Inflammatory macrophage (primary cell): Measurements from ENCODE around the gene STXBP1.
"Not testable (repeated sequence)": the region's sequence is repeated elsewhere in the genome, so short reads cannot be mapped to it uniquely, and the experiment has no call there.

Experiments used
- DNase-seq, 2 donors: peaks; one replicate each; pipeline ENCODE4 v3.0.0-alpha.2; 2020 to 2022

STXBP1 gene

DNA sequence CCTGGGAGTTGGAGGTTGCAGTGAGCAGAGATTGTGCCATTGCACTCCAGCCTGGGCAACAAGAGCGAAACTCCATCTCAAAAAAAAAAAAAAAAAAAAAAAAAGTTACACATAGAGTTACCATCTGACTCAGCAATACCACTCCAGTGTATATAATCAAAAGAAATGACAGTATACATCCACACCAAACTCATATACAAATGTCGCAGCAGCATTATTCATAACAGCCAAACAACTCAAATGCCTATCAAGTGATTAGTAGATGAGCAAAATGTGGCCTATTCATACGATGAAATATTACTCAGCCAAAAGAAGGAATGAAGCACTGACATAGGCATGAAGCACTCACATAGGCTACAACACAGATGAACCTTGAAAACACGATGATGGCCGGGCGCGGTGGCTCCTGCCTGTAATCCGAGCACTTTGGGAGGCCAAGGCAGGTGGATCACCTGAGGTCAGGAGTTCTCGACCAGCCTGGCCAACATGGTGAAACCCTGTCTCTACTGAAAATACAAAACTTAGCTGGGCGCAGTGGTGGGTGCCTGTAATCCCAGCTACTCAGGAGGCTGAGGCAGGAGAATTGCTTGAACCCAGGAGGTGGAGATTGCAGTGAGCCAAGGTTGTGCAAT, 9.4 kb downstream of the STXBP1 start:
- DNase-seq: not testable (repeated sequence)

DNA sequence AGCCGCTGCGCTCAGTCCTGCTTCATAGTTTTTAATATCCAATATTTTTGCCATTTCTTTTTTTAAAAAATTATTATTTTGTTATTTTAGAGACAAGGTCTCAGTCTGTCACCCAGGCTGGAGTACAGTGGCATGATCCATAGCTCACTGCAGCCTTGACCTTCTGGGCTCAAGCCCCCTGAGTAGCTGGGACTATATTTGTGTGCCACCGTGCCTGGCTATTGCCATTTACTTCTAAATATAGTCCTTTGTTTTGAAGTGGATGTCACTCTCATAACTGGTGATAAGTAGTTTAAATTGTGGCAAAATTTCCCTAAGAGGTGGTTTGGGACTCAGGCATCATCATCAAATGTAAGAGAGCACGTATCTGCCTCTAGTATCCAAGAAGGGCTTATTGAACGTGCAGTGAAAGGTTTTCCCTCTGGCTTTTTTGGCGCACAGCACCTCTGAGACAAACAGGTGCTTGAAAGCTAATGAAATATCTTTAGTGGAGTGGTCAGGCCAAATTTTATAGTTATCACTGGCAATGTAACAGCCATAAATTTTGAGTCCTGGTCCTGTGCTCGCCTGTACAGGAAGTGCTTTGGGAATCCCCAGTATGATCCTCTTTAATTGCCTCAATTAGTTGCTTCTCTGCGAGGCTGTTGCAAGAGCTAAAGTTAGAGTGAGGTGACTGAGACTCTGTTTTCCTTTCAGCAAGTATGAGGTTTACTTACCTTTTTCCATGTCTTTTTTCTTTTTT, 14.8 kb downstream of the STXBP1 start:
- DNase-seq: no peak

DNA sequence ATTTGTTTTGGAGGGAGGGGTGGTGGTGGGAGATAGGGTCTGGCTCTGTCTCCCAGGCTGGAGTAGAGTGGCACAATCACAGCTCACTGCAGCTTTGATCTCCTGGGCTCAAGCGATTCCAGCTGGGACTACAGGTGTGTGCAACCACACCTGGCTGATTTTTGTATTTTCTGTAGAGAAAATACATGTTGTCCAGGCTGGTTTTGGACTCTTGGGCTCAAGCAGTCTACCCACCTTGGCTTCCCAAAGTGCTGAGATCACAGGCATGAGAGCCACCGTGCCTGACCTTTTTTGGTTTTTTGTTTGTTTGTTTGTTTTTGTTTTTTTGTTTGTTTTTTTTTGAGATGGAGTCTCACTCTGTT, 15.4 kb downstream of the STXBP1 start:
- no peak for DNase-seq

DNA sequence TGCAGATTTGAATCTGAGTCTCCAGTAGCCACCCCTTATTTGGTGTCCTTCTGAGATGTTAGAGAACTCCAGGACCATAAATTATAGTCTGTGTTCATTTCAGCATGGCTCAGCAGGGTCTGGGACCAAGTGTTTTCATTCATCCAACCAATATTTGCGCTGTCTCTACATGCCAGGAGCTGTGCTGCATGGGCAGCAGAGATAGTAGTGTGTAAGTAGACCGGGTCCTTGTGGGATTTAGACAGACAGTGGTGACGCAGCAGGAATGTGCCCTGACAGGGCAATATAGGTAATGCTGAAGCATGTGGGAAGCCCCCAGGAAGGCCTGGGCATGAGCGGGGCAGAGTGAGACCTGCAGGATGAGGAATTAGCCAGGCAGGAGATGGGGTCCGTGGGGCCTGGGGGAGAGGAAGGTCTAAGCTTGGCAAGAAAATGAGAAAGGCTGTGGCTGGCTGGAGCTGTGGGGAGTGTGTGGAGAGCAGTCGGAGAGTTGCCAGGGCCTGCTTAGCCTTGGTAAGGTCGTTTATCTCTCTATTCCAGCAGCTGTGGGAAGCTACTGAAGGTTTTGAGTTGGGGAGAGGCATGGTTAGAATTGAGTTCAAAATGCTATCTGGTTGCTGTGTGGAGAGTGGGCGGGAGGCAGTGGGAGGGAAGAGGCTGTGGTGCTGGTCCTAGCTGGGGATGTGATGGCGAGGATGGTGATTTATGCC, 16.8 kb downstream of the STXBP1 start:
- DNase-seq: no peak

- DNase-seq: peak in 1 of 2 donors; percentile 29
These were observed 17.5 kb downstream of the STXBP1 start for GRCh38 chr9:127629468-127630081.

DNA sequence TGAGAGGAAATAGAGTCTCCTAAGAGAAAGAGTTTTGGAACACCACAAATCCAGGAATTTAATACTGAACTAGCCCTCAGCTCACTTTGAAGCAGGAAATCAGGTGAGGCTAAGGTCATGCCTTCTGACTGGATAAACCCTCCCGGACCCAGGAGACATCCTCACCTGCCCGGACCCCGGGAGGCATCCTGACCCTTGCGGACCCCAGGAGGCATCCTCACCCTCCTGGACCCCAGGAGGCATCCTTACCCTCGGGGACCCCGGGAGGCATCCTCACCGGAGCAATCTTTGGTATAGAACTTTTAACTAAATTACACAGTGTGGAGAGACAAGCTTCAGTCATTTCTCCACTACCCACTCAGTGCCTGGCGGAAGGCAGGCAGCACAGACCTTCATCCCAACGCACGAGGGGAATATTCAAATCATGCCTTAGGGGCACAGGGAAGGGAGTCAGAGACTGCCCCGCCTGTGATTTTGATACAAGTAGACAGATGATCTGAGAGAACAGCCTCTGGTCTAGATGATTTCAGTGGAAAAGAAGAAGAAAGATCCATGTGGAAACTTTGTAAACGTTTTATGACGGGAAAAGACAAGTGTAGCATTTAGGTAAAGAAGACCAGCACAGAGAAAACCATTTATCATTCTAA, 21.3 kb downstream of the STXBP1 start:
- no peak for DNase-seq

GRCh38 chr9:127634021-127634420, 21.9 kb downstream of the STXBP1 start:
- DNase-seq: no peak

DNA sequence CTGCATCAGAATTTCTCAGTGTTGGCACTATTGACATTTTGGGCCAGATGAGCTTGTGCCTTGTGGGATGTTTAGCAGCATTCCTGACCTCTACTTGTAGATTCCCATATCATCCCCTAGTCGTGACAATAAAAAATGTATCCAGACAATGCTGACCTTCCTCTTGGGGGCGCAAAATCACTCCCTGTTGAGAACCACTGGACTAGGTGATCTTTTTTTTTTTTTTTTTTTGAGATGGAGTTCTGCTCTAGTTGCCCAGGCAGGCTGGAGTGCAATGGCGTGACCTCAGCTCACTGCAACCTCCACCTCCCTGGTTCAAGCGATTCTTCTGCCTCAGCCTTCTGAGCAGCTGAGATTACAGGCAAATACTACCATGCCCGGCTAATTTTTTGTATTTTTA, 22.6 kb downstream of the STXBP1 start:
- DNase-seq: no peak

DNA sequence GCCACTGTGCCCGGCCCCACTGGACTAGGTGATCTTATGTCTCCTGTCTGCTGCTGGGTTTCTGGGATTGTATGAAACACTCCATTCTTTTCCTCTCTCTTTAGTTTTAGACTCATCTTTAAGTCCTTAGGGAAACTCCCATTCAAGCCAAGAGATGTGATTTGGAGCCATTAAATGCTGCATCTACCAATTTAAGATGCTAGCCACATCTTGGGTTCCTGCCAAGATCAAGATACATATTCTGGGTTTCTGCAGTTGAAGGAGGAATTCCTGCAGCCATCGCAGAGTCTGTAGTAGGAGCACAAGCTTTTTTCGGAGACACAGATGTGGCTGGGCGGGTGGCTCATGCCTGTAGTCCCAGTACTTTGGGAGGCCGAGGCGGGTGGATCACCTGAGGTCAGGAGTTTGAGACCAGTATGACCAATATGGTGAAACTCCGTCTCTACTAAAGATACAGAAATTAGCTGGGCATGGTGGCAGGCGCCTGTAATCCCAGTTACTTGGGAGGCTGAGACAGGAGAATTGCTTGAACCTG, 23.2 kb downstream of the STXBP1 start:
- no peak for DNase-seq

GRCh38 chr9:127637322-127637847, 25.3 kb downstream of the STXBP1 start:
- DNase-seq: no peak

- no peak for DNase-seq
These were observed 28.9 kb downstream of the STXBP1 start for GRCh38 chr9:127640908-127641545.

DNA sequence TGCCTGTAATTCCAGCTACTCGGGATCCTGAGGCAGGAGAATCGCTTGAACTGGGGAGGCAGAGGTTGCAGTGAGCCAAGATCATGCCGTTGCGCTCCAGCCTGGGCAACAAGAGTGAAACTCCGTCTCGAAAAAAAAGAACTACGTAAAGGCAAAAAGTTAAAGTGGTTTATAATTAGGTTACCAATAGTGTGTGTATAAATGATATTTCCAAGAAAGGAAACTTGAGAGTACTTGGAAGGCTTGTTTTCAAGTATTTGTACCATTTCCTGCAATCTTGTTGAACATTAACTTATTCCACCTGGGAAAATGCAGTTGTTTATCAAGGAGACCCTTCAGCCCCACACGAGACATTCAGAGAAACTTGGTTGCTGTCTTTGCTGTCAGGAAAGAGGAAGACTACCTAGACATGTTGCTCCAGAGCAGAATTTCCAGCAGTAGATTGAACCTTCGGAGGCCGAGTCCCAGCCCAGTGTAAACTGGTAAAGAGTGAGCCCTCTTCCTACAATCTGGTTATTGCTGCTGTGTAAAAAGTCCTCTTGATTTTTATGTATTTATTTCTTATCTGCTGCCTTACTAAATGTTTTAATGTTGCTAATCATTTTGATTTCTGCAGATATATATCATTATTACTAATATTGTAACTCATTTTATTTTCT, 30.1 kb downstream of the STXBP1 start:
- DNase-seq: no peak

DNA sequence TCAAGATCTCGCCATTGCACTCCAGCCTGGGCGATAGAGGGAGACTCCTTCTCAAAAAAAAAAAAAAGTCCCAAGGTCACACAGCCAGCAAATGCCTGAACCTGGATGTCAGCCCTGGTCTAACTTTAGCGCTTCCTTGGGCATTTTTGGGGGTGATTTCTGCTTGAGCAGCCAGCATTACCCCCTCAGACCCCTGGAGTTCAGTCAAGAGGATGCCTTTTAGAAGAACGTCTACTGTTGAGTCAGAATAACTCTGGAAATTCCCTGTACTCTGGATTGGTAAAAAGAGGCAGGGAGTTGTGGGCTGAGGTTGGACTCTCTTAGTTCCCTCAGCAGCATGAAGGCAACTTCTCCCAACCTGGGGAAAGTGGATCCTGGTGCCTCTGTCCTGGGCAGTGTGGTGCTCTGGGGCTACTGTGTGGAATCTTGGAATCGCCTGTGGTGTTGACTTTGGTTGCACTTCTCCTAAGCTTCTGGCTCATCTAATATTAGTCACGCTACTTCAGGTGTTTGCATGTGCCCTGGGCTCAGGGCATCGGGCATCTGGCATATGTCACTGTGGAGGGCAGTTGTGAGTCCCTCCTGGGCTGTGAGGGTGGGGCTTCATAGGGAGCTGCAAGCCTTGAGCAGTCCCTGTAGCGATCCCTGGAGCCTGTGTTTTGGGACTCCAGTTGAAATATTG, 32.2 kb downstream of the STXBP1 start:
- no peak for DNase-seq

DNA sequence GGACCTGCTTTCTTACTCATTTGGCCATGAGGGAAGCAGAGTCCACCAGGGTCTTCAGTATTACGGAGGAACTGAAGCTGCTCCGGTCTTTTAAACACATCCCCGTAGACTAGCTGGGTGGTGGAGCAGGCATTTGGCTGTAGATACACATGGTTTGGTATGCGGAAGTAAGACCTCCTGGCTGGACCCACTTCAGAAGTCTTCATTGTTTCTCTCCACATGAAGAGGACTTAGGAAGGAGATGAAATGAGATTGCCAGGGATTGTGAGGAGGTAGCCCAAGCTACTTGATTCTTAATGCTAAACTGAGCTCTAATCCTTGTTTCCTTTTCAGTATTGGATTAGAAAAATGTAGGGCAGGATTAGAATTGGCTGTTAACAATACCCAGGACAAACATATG, 32.9 kb downstream of the STXBP1 start:
- no peak for DNase-seq

DNA sequence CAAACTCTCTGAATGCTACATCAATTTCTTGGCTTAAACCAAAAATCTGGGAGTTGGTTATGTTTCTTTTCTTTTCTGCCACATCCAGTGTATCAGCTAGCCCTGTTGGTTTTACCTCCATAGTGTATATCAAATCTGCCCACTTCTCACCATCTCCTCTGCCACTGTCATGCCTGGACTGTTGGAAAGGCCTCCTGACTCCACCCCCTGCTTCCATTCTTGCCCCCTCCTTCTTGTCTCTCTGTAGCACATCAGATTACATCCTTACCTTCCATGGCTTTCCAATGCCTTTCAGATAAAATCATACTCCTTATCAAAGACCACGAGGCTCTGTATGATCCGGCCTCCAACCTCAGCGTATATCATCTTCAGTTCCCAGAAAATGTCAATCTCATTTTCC, 35.4 kb downstream of the STXBP1 start:
- DNase-seq: no peak

- no peak for DNase-seq
These were observed 38.4 kb downstream of the STXBP1 start for GRCh38 chr9:127650518-127650917.

DNA sequence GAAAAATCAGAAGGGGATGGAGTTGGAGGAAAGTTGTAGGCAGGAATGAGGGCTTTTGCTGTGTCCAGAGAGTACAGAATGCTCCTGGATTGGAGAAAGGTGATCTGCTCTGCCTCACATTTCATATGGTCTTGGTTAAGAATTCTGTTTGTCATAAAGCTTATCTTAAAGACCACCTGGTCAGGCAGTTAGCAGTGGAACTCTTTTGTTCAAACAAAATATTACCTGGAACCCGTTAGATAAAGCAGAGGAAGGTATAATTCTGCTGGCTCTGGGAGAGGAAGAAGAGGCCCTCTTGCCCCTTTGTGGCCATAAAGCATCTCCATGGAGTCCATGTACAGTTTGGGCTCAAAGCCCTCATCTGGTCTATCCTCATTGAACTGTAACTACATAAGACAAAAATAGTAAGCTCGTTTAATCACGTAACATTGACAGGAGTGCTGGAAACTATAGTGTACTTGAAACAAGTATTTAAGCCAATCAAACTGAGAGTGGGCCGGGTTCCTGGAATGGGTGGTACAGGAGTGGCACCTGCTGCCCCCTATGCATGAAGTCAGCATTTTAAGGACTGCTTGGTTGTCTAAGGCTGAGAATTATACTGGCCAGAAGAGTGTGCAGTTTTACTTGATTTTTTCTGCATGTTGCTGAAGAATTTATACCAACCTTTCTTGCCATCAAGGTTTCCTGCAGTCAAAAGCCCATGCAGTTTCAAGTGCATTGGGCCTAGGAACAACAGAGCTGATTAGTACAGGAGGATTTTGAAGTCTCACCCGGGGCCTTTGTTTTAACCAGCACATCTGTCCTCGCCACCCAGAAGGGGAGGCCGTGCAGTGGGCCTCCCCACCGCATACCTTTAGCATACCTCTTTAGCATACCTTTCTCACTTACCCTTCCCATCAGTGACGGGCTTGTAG, 39.9 kb downstream of the STXBP1 start:
- DNase-seq: no peak

DNA sequence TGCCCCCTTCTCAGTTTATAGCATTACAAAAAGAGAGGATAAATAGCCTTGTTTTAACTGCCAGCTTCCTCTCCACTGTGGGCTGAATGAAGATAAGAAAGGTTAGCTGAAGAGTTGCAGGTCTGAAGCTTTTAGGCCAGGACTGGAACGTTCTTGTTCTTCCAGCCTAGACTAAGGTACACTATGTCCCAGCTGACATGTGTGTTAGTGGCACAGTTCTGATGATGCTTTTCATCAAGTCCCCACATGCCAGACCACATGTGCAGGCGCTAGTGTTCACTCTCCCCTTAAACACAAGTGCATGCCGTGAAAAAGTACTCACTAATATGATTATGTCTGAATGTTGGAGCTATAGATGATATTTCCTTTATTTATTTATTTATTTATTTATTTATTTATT, 40.7 kb downstream of the STXBP1 start:
- DNase-seq: no peak

GRCh38 chr9:127654619-127655018, 42.5 kb downstream of the STXBP1 start:
- DNase-seq: no peak

DNA sequence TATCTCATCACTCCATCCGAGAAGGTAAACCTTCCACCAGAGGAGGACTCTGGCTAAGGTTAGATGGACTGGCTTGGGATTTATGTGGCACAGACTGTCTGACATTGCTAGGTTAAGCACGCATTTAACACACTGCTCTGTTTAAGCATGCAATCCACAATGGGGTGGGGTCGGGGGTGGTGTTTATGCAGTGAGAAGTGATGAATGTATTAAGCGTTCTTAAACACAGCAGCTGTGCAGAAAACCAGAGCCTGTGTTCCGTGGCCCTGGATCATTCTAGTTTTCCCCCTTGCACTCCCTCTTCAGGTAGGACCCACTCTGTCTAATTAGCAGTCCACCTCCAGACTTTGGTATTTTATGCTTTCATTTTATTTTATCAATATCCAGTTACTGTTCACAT, 46.4 kb downstream of the STXBP1 start:
- DNase-seq: no peak
